Colonic mucosa (tissue), 4 donors: Measurements from ENCODE around the gene RUSF1. TPM values are rescaled to one million over a fixed set of nuclear protein-coding genes. Genes with fewer than 3 reads are reported as not detected.
A peak's percentile ranks its signal among the peaks of the same experiment; 100 is the strongest.
"Not testable (repeated sequence)": the region's sequence is repeated elsewhere in the genome, so short reads cannot be mapped to it uniquely, and the experiment has no call there.

Experiments used
- DNase-seq: peaks from one replicate; pipeline ENCODE4 v3.0.0-alpha.2; 2020
- H3K27ac ChIP-seq: fragments of 200-600 bp; one replicate; pipeline ENCODE4 v1.8.0; 2021
- H3K27me3 ChIP-seq: fragments of 200-600 bp; one replicate; pipeline ENCODE4 v1.8.0; 2021
- H3K36me3 ChIP-seq: fragments of 200-600 bp; one replicate; pipeline ENCODE4 v1.8.0; 2021
- H3K4me1 ChIP-seq: fragments of 200-600 bp; one replicate; pipeline ENCODE4 v1.8.0; 2021; ENCODE audit warnings: mild to moderate bottlenecking
- H3K4me3 ChIP-seq: fragments of 200-600 bp; one replicate; pipeline ENCODE4 v1.8.0; 2021
- H3K9ac ChIP-seq, 2 donors: one replicate each; pipeline ENCODE4 v1.7.0; 2013; ENCODE audit warnings: control low read depth in 2 of 2, low read depth in 2 of 2, low read length in 2 of 2
- H3K9me3 ChIP-seq: fragments of 200-600 bp; one replicate; pipeline ENCODE4 v1.8.0; 2021
- intact Hi-C: fragments of 100-400 bp; cut with DNase I; formaldehyde crosslinking; loops from one replicate; pipeline ENCODE4 v1.14.1; 2022
- total RNA-seq, 2 donors: library from RNA; stranded (reverse); fragmentation: NEBNext Ultra II Directional in 1 of 2; extraction: Animal tissue kit (Norgen Biotek cat#: 25700) in 1 of 2; gene quantifications; one replicate each; pipeline ENCODE4 v1.2.1, GENCODE V29; 2021
- TF ChIP-seq, protein P1 (sequence below): fragments of 200-600 bp; IDR thresholded peaks from one replicate; pipeline ENCODE4 v1.8.0; 2022; ENCODE audit warnings: antibody characterized with exemption, mild to moderate bottlenecking
- donor health status: healthy.
- donor health status: DM: no; HTN: no; CAD: no.
- donor health status: DM: no; HTN: no; CAD: no.

RUSF1 gene
- total RNA-seq, 2 donors from 2014 or later, result 53.3 to 78.1 TPM

DNA sequence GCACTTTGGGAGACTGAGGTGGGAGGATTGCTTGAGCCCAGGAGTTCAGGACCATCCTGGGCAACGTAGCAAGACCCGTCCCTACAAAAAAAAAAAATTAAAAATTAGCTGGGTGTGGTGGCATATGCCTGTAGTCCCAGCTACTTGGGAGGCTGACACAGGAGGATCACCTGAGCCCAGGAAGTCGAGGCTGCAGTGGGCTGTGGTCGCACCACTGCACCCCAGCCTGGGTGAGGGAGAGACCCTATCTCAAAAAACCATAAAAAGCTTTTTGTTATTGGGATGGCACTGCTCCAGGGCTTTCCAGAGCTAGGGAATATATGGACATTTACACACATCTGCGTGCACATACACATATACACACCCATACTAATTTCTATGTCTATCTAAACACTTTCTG is 57.0 kb downstream of the RUSF1 start:
- H3K27me3 ChIP-seq, result no peaks in the 10 kb centered on the region
- H3K36me3 ChIP-seq, result no peaks in the 10 kb centered on the region
- peaks cover 7% of the 10 kb centered on the region for H3K4me1 ChIP-seq
- H3K9ac ChIP-seq, result no peak overlapping the region
- H3K4me3 ChIP-seq, result no peak overlapping the region
- no peaks in the 10 kb centered on the region for H3K9me3 ChIP-seq
- no peak overlapping the region for H3K27ac ChIP-seq
- TF ChIP-seq, protein P1, sequence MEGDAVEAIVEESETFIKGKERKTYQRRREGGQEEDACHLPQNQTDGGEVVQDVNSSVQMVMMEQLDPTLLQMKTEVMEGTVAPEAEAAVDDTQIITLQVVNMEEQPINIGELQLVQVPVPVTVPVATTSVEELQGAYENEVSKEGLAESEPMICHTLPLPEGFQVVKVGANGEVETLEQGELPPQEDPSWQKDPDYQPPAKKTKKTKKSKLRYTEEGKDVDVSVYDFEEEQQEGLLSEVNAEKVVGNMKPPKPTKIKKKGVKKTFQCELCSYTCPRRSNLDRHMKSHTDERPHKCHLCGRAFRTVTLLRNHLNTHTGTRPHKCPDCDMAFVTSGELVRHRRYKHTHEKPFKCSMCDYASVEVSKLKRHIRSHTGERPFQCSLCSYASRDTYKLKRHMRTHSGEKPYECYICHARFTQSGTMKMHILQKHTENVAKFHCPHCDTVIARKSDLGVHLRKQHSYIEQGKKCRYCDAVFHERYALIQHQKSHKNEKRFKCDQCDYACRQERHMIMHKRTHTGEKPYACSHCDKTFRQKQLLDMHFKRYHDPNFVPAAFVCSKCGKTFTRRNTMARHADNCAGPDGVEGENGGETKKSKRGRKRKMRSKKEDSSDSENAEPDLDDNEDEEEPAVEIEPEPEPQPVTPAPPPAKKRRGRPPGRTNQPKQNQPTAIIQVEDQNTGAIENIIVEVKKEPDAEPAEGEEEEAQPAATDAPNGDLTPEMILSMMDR, result no peak
- no peak for DNase-seq
- intact Hi-C loops, result loop anchor here (10.0 kb wide), 2 partner anchors 266 to 414 kb away; partner anchors contain the start of gene FUS

DNA sequence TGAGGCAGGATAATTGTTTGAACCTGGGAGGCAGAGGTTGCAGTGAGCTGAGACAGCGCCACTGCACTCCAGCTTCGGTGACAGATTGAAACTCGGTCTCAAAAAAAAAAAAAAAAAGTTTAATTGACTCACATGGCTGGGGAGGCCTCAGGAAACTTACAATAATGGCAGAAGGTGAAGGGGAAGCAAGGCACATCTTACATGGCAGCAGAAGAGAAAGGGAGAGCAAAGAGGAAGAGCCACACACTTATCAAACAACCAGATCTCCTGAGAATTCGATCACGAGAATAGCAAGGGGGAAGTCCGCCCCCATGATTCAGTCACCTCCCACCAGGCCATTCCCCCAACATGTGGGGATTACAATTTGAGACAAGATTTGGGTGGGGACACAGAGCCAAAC is 62.3 kb downstream of the RUSF1 start:
- DNase-seq, H3K4me1 ChIP-seq, intact Hi-C loops, H3K27me3 ChIP-seq, H3K36me3 ChIP-seq, H3K27ac ChIP-seq, H3K4me3 ChIP-seq, H3K9me3 ChIP-seq, H3K9ac ChIP-seq: not testable (repeated sequence)

DNA sequence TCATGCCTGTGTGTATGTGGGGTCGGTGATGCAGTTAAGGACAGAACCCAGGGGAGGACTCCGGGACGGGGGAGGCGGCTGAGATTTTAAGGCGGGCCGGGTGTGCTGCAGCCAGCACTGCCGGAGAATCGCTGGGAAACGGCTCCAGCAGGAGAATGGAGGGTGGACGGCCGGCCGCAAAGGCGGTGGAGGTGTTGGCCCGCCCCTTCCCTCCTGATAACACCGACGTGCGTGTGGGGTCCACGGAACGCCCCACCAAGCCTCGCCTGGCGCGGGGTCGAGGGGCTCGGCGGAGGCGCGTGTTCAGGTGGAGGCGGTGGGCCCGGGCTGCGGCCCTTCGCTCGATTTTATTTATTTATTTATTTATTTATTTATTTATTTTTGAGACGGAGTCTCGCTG is 66.2 kb downstream of the RUSF1 start:
- Histone ChIP-seq H3K27me3 (no peaks in the 10 kb centered on the region), H3K9ac (peak overlapping the region in 1 of 2 donors; percentile 12), H3K27ac (peak overlapping the region; percentile 73), H3K4me3 (peak overlapping the region; percentile 84), H3K9me3 (no peaks in the 10 kb centered on the region), H3K4me1 (no peaks in the 10 kb centered on the region), H3K36me3 (no peaks in the 10 kb centered on the region)
- DNase-seq, result no peak
- intact Hi-C loops, result loop anchor here (5.0 kb wide), 1 partner anchor 460 kb away; no protein-coding TSS in a partner anchor
- TF ChIP-seq, protein P1, result no peak

DNA sequence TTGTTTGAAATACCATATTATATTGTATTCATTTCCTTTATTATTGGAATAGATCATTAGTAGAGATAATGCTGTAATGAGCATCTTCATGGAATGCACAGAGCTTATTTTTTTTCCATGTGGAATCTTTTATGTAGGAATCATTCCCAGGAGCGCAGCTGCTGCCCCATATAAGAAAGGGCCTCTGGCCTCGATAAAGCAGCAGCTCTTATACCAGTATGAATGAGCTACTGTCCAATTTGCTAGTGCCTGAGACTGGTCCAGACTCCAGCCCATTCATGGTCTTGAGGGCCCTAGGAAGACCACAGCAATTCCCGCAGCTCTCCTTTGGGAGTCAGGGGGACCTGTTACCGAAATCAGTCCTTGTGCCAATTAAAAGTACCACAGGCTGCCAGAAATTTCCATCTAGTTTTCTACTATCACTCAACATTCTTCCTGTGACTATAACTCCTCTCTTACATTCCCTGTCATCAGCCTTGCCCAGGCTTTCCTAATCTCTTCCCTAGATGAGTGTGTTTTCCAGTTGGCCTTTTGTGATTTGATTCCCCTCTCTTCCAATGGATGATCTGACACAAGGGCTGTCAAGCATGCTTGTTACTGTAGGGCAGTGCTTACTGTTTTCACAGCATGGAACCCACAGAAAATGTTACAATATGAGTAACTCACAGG is 67.5 kb downstream of the RUSF1 start:
- no peak for DNase-seq
- no peak overlapping the region for H3K9ac ChIP-seq
- intact Hi-C loops, result loop anchor here (5.0 kb wide), 1 partner anchor 458 kb away; no protein-coding TSS in a partner anchor
- no peaks in the 10 kb centered on the region for H3K4me1 ChIP-seq
- H3K27me3 ChIP-seq, result no peaks in the 10 kb centered on the region
- H3K9me3 ChIP-seq, result no peaks in the 10 kb centered on the region
- no peak overlapping the region for H3K27ac ChIP-seq
- no peak overlapping the region for H3K4me3 ChIP-seq
- TF ChIP-seq, protein P1, result no peak
- no peaks in the 10 kb centered on the region for H3K36me3 ChIP-seq

DNA sequence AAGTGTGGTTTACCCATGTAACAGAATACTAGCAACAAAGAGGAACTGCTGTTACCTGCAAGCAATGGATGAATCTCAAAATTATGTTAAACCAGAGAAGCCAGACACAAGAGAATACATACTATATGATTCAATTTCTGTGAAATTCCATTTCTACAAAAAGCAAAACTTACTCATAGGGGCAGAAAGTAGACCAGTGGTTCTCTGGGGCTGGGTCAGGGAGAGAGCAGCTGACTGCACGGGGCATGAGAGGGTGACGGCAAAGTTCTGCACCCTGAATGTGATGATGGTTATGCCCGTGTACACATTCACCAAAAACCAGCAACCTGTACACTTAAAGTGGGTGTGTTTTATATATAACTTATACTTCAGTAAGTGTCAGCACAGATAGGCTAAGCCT is 68.7 kb downstream of the RUSF1 start:
- H3K27ac ChIP-seq, result no peak overlapping the region
- H3K4me3 ChIP-seq, result no peak overlapping the region
- H3K9me3 ChIP-seq, result no peaks in the 10 kb centered on the region
- H3K36me3 ChIP-seq, result no peaks in the 10 kb centered on the region
- DNase-seq, result no peak
- no peaks in the 10 kb centered on the region for H3K4me1 ChIP-seq
- intact Hi-C loops, result no loop called here
- no peak overlapping the region for H3K9ac ChIP-seq
- TF ChIP-seq, protein P1, result no peak
- no peaks in the 10 kb centered on the region for H3K27me3 ChIP-seq

Other genes starting within 250 kb of the RUSF1 start
- 1 to 10 TPM; 2.7 to 3.7 TPM for gene ITGAM, start 248.4 kb downstream of the RUSF1 start, total RNA-seq
- gene ITGAX, start 153.2 kb downstream of the RUSF1 start, total RNA-seq, result 1 to 10 TPM; 1.4 to 5.9 TPM
- under 1 TPM in 1 of 2 donors, not detected in 1; 0.05 TPM for gene ITGAD, start 115.1 kb downstream of the RUSF1 start, total RNA-seq
- not detected for gene COX6A2, start 80.0 kb downstream of the RUSF1 start, total RNA-seq
- under 1 TPM; 0.17 to 0.45 TPM for gene ZNF843, start 65.6 kb downstream of the RUSF1 start, total RNA-seq
- 10 to 100 TPM in 1 of 2 donors, 1 to 10 TPM in 1; 5.5 to 13.2 TPM for gene ARMC5, start 48.9 kb downstream of the RUSF1 start, total RNA-seq
- gene TGFB1I1, start 36.2 kb downstream of the RUSF1 start, total RNA-seq, result 10 to 100 TPM; 10.9 to 34.2 TPM
- gene SLC5A2, start 25.3 kb downstream of the RUSF1 start, total RNA-seq, result under 1 TPM; 0.20 to 0.21 TPM
- not detected for gene AHSP, start 19.5 kb upstream of the RUSF1 start, total RNA-seq